ENCODE results near the gene MAPK6.

Gene MAPK6

GRCh38 chr15:52086011-52086786, 67.2 kb downstream of the MAPK6 start:
- H3K23ac ChIP-seq (ENCODE audit: low read length): no peak overlapping the region
- no peak for DNase-seq
- no peak overlapping the region for H2BK120ac ChIP-seq (ENCODE audit: insufficient read depth, low read length, poor library complexity)
- no peak overlapping the region for H3K27ac ChIP-seq (ENCODE audit: low read depth, low read length)
- no peak overlapping the region for H3K14ac ChIP-seq (ENCODE audit: low read length)
- no peaks in the 10 kb centered on the region for H3K79me2 ChIP-seq (ENCODE audit: control insufficient read depth, insufficient read depth, low read length, poor library complexity)
- no peak overlapping the region for H2AK5ac ChIP-seq (ENCODE audit: low read length)
- H3K4me1 ChIP-seq (ENCODE audit: control insufficient read depth in 1 of 2, insufficient read depth in 2 of 2, low read length in 2 of 2): no peaks in the 10 kb centered on the region
- H4K91ac ChIP-seq (ENCODE audit: low read depth, low read length): no peak overlapping the region
- H3K4ac ChIP-seq (ENCODE audit: low read depth, low read length): no peak overlapping the region
- no peak overlapping the region for H3K4me3 ChIP-seq (ENCODE audit: low read depth, low read length)
- H3K18ac ChIP-seq (ENCODE audit: low read length): no peak overlapping the region
- no peaks in the 10 kb centered on the region for H3K36me3 ChIP-seq (ENCODE audit: control insufficient read depth in 1 of 2, insufficient read depth in 2 of 2, low read length in 2 of 2)
- no peak overlapping the region for H4K8ac ChIP-seq (ENCODE audit: low read depth, low read length)
- peaks cover 1% of the 10 kb centered on the region for H3K9me3 ChIP-seq (ENCODE audit: insufficient read depth, low read depth, low read length)
- WGBS (ENCODE audit: extremely low coverage, insufficient coverage, insufficient read length): no CpG with 5 or more reads among the region's 5 CpGs
- no peak overlapping the region for H3K9ac ChIP-seq (ENCODE audit: low read length)
- no peaks in the 10 kb centered on the region for H3K79me1 ChIP-seq (ENCODE audit: low read length)
- H2AFZ ChIP-seq (ENCODE audit: insufficient read depth, low read length, poor library complexity): no peak overlapping the region
- no peaks in the 10 kb centered on the region for H3K27me3 ChIP-seq (ENCODE audit: insufficient read depth, low read length)
- H3K4me2 ChIP-seq (ENCODE audit: low read length): no peak overlapping the region
- no peak overlapping the region for H2BK5ac ChIP-seq (ENCODE audit: low read depth, low read length, poor library complexity)
- H4K12ac ChIP-seq (ENCODE audit: low read depth, low read length): no peak overlapping the region
- H2BK12ac ChIP-seq (ENCODE audit: low read length): no peak overlapping the region

- Histone ChIP-seq H3K4ac (ENCODE audit: low read depth, low read length) (no peak overlapping the region), H3K9ac (ENCODE audit: low read length) (no peak overlapping the region), H4K12ac (ENCODE audit: low read depth, low read length) (no peak overlapping the region), H3K9me3 (ENCODE audit: insufficient read depth, low read depth, low read length) (peaks cover 3% of the 10 kb centered on the region), H3K14ac (ENCODE audit: low read length) (no peak overlapping the region), H3K4me1 (ENCODE audit: control insufficient read depth in 1 of 2, insufficient read depth in 2 of 2, low read length in 2 of 2) (no peaks in the 10 kb centered on the region), H2BK5ac (ENCODE audit: low read depth, low read length, poor library complexity) (no peak overlapping the region), H3K27me3 (ENCODE audit: insufficient read depth, low read length) (no peaks in the 10 kb centered on the region), H3K27ac (ENCODE audit: low read depth, low read length) (no peak overlapping the region), H2BK12ac (ENCODE audit: low read length) (no peak overlapping the region), H3K79me1 (ENCODE audit: low read length) (no peaks in the 10 kb centered on the region), H4K91ac (ENCODE audit: low read depth, low read length) (no peak overlapping the region), H4K8ac (ENCODE audit: low read depth, low read length) (no peak overlapping the region), H3K4me3 (ENCODE audit: low read depth, low read length) (no peak overlapping the region), H2AFZ (ENCODE audit: insufficient read depth, low read length, poor library complexity) (no peak overlapping the region), H3K36me3 (ENCODE audit: control insufficient read depth in 1 of 2, insufficient read depth in 2 of 2, low read length in 2 of 2) (no peaks in the 10 kb centered on the region), H3K18ac (ENCODE audit: low read length) (no peak overlapping the region), H3K79me2 (ENCODE audit: control insufficient read depth, insufficient read depth, low read length, poor library complexity) (no peaks in the 10 kb centered on the region), H2AK5ac (ENCODE audit: low read length) (no peak overlapping the region), H3K4me2 (ENCODE audit: low read length) (no peak overlapping the region), H2BK120ac (ENCODE audit: insufficient read depth, low read length, poor library complexity) (no peak overlapping the region), H3K23ac (ENCODE audit: low read length) (no peak overlapping the region)
- no peak for DNase-seq
Observed at GRCh38 chr15:52090193-52090592, 71.2 kb downstream of the MAPK6 start.

- no peaks in the 10 kb centered on the region for H3K4me1 ChIP-seq (ENCODE audit: control insufficient read depth in 1 of 2, insufficient read depth in 2 of 2, low read length in 2 of 2)
- peaks cover 2% of the 10 kb centered on the region for H3K9me3 ChIP-seq (ENCODE audit: insufficient read depth, low read depth, low read length)
- H3K23ac ChIP-seq (ENCODE audit: low read length): no peak overlapping the region
- no peak overlapping the region for H3K9ac ChIP-seq (ENCODE audit: low read length)
- no peak overlapping the region for H3K4me2 ChIP-seq (ENCODE audit: low read length)
- H2BK12ac ChIP-seq (ENCODE audit: low read length): no peak overlapping the region
- no peak overlapping the region for H3K18ac ChIP-seq (ENCODE audit: low read length)
- no peak for DNase-seq
- no peak overlapping the region for H4K12ac ChIP-seq (ENCODE audit: low read depth, low read length)
- no peaks in the 10 kb centered on the region for H3K36me3 ChIP-seq (ENCODE audit: control insufficient read depth in 1 of 2, insufficient read depth in 2 of 2, low read length in 2 of 2)
- no peaks in the 10 kb centered on the region for H3K79me2 ChIP-seq (ENCODE audit: control insufficient read depth, insufficient read depth, low read length, poor library complexity)
- no peak overlapping the region for H3K4ac ChIP-seq (ENCODE audit: low read depth, low read length)
- H2AFZ ChIP-seq (ENCODE audit: insufficient read depth, low read length, poor library complexity): no peak overlapping the region
- no peaks in the 10 kb centered on the region for H3K79me1 ChIP-seq (ENCODE audit: low read length)
- H3K14ac ChIP-seq (ENCODE audit: low read length): no peak overlapping the region
- no peak overlapping the region for H2BK120ac ChIP-seq (ENCODE audit: insufficient read depth, low read length, poor library complexity)
- WGBS (ENCODE audit: extremely low coverage, insufficient coverage, insufficient read length): no CpG with 5 or more reads among the region's 4 CpGs
- no peak overlapping the region for H3K4me3 ChIP-seq (ENCODE audit: low read depth, low read length)
- H2AK5ac ChIP-seq (ENCODE audit: low read length): no peak overlapping the region
- H3K27ac ChIP-seq (ENCODE audit: low read depth, low read length): no peak overlapping the region
- no peak overlapping the region for H4K8ac ChIP-seq (ENCODE audit: low read depth, low read length)
- no peak overlapping the region for H4K91ac ChIP-seq (ENCODE audit: low read depth, low read length)
- H3K27me3 ChIP-seq (ENCODE audit: insufficient read depth, low read length): no peaks in the 10 kb centered on the region
- H2BK5ac ChIP-seq (ENCODE audit: low read depth, low read length, poor library complexity): no peak overlapping the region
Observed at GRCh38 chr15:52093167-52093538, 74.1 kb downstream of the MAPK6 start.

- H2AK5ac ChIP-seq (ENCODE audit: low read length): no peak overlapping the region
- no peak overlapping the region for H3K4me2 ChIP-seq (ENCODE audit: low read length)
- no peak overlapping the region for H3K14ac ChIP-seq (ENCODE audit: low read length)
- no peaks in the 10 kb centered on the region for H3K4me1 ChIP-seq (ENCODE audit: control insufficient read depth in 1 of 2, insufficient read depth in 2 of 2, low read length in 2 of 2)
- no peaks in the 10 kb centered on the region for H3K79me1 ChIP-seq (ENCODE audit: low read length)
- no peak overlapping the region for H2BK120ac ChIP-seq (ENCODE audit: insufficient read depth, low read length, poor library complexity)
- no peak for DNase-seq
- H3K4me3 ChIP-seq (ENCODE audit: low read depth, low read length): peak overlapping the region; percentile 4
- H3K79me2 ChIP-seq (ENCODE audit: control insufficient read depth, insufficient read depth, low read length, poor library complexity): no peaks in the 10 kb centered on the region
- H2BK12ac ChIP-seq (ENCODE audit: low read length): no peak overlapping the region
- no peaks in the 10 kb centered on the region for H3K27me3 ChIP-seq (ENCODE audit: insufficient read depth, low read length)
- H4K91ac ChIP-seq (ENCODE audit: low read depth, low read length): no peak overlapping the region
- H3K27ac ChIP-seq (ENCODE audit: low read depth, low read length): no peak overlapping the region
- H3K4ac ChIP-seq (ENCODE audit: low read depth, low read length): no peak overlapping the region
- H4K12ac ChIP-seq (ENCODE audit: low read depth, low read length): no peak overlapping the region
- no peak overlapping the region for H4K8ac ChIP-seq (ENCODE audit: low read depth, low read length)
- H2AFZ ChIP-seq (ENCODE audit: insufficient read depth, low read length, poor library complexity): no peak overlapping the region
- H3K9me3 ChIP-seq (ENCODE audit: insufficient read depth, low read depth, low read length): peaks cover 2% of the 10 kb centered on the region
- no peaks in the 10 kb centered on the region for H3K36me3 ChIP-seq (ENCODE audit: control insufficient read depth in 1 of 2, insufficient read depth in 2 of 2, low read length in 2 of 2)
- no peak overlapping the region for H3K9ac ChIP-seq (ENCODE audit: low read length)
- no peak overlapping the region for H3K23ac ChIP-seq (ENCODE audit: low read length)
- no peak overlapping the region for H3K18ac ChIP-seq (ENCODE audit: low read length)
- WGBS (ENCODE audit: extremely low coverage, insufficient coverage, insufficient read length): no CpG with 5 or more reads among the region's 12 CpGs
- H2BK5ac ChIP-seq (ENCODE audit: low read depth, low read length, poor library complexity): no peak overlapping the region
Observed at GRCh38 chr15:52093539-52094510, 74.8 kb downstream of the MAPK6 start.

All from trophoblast cell (in vitro differentiated cells and primary cell).